ENCODE results near the gene GEMIN2. TPM values are rescaled to one million over a fixed set of nuclear protein-coding genes. Genes with fewer than 3 reads are reported as not detected.

Gene GEMIN2
- total RNA-seq, 3 donors from 2014 or later = 16.0 to 36.1 (median 28.1) TPM

DNA sequence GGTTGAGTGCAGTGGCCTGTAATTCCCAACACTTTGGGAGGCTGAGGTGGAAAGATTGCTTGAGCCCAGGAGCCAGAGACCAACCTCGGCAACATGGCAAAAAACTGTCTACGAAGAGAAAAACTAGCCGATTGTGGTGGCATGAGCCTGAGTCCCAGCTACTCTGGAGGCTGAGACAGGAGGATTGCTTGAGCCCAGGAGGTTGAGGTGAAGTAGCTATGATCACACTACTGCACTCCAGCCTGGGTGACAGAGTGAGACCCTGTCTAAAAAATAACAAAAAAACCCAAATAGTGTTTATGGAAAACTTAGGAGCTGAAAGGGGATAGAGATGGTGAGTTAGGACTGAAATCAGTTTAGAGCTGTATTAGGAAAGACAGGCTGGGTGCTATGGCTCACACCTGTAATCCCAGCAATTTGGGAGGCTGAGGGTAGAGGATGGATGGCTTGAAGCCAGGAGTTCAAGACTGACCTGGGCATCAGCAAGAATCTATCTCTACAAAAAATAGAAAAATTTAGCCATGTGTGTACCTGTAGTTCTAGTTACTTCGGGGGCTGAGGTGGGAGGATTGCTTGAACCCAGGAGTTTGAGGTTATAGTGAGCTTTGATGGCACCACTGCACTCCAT lies 70.6 kb downstream of the GEMIN2 start:
- Histone ChIP-seq H3K9me3 (no peaks in the 10 kb centered on the region), H3K27ac (no peak overlapping the region), H3K27me3 (no peaks in the 10 kb centered on the region), H3K4me3 (no peak overlapping the region), H3K4me1 (no peaks in the 10 kb centered on the region), H3K36me3 (no peaks in the 10 kb centered on the region)
- no peak for TF ChIP-seq POLR2A (IDR thresholded peaks at IDR 0.05)
- no peak for TF ChIP-seq POLR2AphosphoS5 (IDR thresholded peaks at IDR 0.05)
- TF ChIP-seq CTCF (IDR thresholded peaks at IDR 0.05) = no peak
- no peak for DNase-seq (ENCODE audit: low spot score in 2 of 2)
- intact Hi-C loops (cut with DNase I; ENCODE audit: low total_unique reads) = no loop called here

DNA sequence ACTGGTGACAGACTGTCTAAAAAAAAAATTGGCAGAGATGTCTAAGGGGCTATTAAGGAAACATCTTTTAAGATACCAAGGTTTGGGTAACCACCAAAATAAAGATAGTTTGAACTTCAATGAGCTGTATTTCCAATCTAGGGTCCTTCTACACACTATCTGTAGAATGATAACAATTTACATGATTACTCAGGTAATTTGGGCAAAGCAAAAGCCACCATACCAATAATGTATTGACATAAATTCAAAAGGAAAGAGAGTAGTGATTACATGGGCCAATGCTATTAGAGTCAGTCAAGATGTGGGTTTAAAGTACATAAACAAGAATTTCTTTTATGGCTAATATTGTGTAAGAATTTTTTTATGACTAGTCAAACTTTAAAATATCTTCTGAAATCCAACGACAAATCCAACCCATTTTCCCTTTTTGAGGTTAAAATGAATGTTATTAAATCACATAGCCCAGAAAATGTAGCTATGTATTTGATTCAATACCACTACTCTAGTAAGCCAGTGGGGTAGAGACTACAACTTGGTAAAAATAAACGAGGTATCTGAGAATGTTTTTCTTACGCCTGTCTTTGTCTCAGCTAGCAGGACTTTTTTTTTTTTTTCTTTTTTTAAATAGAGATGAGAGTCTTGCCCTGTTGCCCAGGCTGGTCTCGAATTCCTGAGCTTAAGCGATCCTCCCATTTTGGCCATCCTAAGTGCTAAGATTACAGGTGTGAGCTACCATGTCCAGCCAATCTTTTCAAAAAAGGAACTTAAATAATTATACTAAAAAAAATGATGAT lies 71.3 kb downstream of the GEMIN2 start:
- no peaks in the 10 kb centered on the region for H3K9me3 ChIP-seq
- no peaks in the 10 kb centered on the region for H3K27me3 ChIP-seq
- no peak overlapping the region for H3K4me3 ChIP-seq
- intact Hi-C loops (cut with DNase I; ENCODE audit: low total_unique reads) = no loop called here
- H3K36me3 ChIP-seq = no peaks in the 10 kb centered on the region
- TF ChIP-seq POLR2A (IDR thresholded peaks at IDR 0.05) (no peak), POLR2AphosphoS5 (IDR thresholded peaks at IDR 0.05) (no peak), CTCF (IDR thresholded peaks at IDR 0.05) (no peak)
- H3K4me1 ChIP-seq = no peaks in the 10 kb centered on the region
- no peak overlapping the region for H3K27ac ChIP-seq
- DNase-seq (ENCODE audit: low spot score in 2 of 2) = no peak

Other genes with a start within 250 kb of the GEMIN2 start
- gene SEC23A, start 11.1 kb upstream of the GEMIN2 start, total RNA-seq = 100 to 1,000 TPM in 1 of 3 donors, 10 to 100 TPM in 2; 75.8 to 106 (median 82.4) TPM
- gene TRAPPC6B, start 56.0 kb downstream of the GEMIN2 start, total RNA-seq = 10 to 100 TPM; 22.0 to 33.8 (median 22.9) TPM
- gene PNN, start 60.9 kb downstream of the GEMIN2 start, total RNA-seq = 10 to 100 TPM; 31.8 to 50.8 (median 47.4) TPM
- gene MIA2, start 119.6 kb downstream of the GEMIN2 start, total RNA-seq = 10 to 100 TPM; 19.5 to 37.0 (median 23.3) TPM

Measured in breast epithelium (tissue), 4 donors.